Keratinocyte (primary cell): Measurements from ENCODE around the gene ANKRD10.

Source experiments
- EZH2 ChIP-seq: IDR thresholded peaks from one replicate; pipeline ENCODE4 v1.6.1; 2012; ENCODE audit warnings: inconsistent platforms, mild to moderate bottlenecking, low read length, moderate library complexity
- TF ChIP-seq, protein P1 (sequence below), 3 experiments: IDR thresholded peaks in 1 of 3; conservative IDR thresholded peaks in 1 of 3; optimal IDR thresholded peaks in 1 of 3; 2 replicates in 2 of 3; 3 replicates in 1 of 3; pipeline versions ENCODE3 to v1.5.1; 2011; ENCODE audit warnings: low read length in 3 of 3, mild to moderate bottlenecking in 3 of 3, moderate library complexity in 2 of 3, control low read depth in 1 of 3, inconsistent platforms in 1 of 3; ENCODE audit not compliant: insufficient read depth in 2 of 3; ENCODE audit errors: extremely low read depth in 1 of 3

DNA sequence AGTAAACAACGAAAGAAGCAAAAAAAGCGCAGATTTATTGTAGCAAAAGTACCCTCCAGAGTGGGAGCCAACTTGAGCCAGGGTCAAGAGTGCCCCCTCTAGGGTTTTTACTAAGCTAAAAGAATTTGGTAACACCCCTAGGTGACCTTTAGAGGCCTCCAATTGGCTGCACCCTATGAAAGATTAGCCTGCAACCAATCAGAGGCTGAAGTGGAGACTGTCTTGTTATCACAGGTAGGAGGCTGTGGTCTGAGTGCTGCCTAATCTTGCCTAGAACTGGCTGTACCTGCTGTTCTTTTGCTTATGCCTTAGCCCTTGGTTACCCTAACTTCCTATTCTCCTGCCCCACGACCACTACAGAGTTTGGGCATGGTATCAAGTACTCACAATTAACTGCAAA, 38.3 kb downstream of the ANKRD10 start:
- TF ChIP-seq, protein P1, sequence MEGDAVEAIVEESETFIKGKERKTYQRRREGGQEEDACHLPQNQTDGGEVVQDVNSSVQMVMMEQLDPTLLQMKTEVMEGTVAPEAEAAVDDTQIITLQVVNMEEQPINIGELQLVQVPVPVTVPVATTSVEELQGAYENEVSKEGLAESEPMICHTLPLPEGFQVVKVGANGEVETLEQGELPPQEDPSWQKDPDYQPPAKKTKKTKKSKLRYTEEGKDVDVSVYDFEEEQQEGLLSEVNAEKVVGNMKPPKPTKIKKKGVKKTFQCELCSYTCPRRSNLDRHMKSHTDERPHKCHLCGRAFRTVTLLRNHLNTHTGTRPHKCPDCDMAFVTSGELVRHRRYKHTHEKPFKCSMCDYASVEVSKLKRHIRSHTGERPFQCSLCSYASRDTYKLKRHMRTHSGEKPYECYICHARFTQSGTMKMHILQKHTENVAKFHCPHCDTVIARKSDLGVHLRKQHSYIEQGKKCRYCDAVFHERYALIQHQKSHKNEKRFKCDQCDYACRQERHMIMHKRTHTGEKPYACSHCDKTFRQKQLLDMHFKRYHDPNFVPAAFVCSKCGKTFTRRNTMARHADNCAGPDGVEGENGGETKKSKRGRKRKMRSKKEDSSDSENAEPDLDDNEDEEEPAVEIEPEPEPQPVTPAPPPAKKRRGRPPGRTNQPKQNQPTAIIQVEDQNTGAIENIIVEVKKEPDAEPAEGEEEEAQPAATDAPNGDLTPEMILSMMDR (optimal IDR thresholded peaks at IDR 0.05 in 1 of 3, IDR thresholded peaks at IDR 0.05 in 1 of 3, conservative IDR thresholded peaks at IDR 0.05 in 1 of 3; ENCODE audit: extremely low read depth in 1 of 3, insufficient read depth in 2 of 3, low read length in 3 of 3): no peak
- TF ChIP-seq EZH2: no peak
